C4-2B (cell line): ENCODE data around the gene EFCAB5.

Experiments used
- CTCF ChIP-seq: fragments of 450-650 bp; conservative IDR thresholded peaks from 2 replicates; pipeline ENCODE4 v1.5.1; 2017; ENCODE audit warnings: mild to moderate bottlenecking
- ZFX ChIP-seq: fragments of 450-650 bp; IDR thresholded peaks from 2 replicates; pipeline ENCODE4 v1.6.1; 2017

- TF ChIP-seq CTCF (no peak), ZFX (no peak)
These were observed 191.8 kb downstream of the EFCAB5 start for GRCh38 chr17:30133197-30133596.
